Loucy (cell line): ENCODE data around the gene LRBA.

ENCODE experiments used
- H2AFZ ChIP-seq: fragments of 200-600 bp; sonication (generic); 2 replicates; pipeline ENCODE4 v1.6.0; 2016; ENCODE audit warnings: antibody characterized with exemption, mild to moderate bottlenecking, low read length, moderate library complexity
- H3F3A ChIP-seq: fragments of 200-600 bp; 2 replicates; pipeline ENCODE4 v1.6.0; 2016; ENCODE audit warnings: antibody characterized with exemption, low read depth, mild to moderate bottlenecking
- H3K27me3 ChIP-seq: fragments of 200-600 bp; sonication (generic); 2 replicates; pipeline ENCODE4 v1.6.1; 2014; ENCODE audit warnings: low read length, mild to moderate bottlenecking; ENCODE audit not compliant: insufficient read depth, poor library complexity, severe bottlenecking
- H3K36me3 ChIP-seq: fragments of 200-600 bp; sonication (generic); 2 replicates; pipeline ENCODE4 v1.6.1; 2016; ENCODE audit warnings: low read length; ENCODE audit not compliant: insufficient read depth
- H3K4me1 ChIP-seq: fragments of 200-600 bp; sonication (generic); 2 replicates; pipeline ENCODE4 v1.5.1; 2014; ENCODE audit warnings: low read length, mild to moderate bottlenecking; ENCODE audit not compliant: insufficient read depth, poor library complexity, severe bottlenecking
- H3K4me2 ChIP-seq: fragments of 200-600 bp; sonication (generic); 2 replicates; pipeline ENCODE4 v1.6.0; 2014; ENCODE audit warnings: antibody characterized with exemption, low read length, low read depth, mild to moderate bottlenecking; ENCODE audit not compliant: poor library complexity, severe bottlenecking
- H3K4me3 ChIP-seq: fragments of 200-600 bp; sonication (generic); 2 replicates; pipeline ENCODE4 v1.5.1; 2014; ENCODE audit warnings: low read length, mild to moderate bottlenecking, mixed read lengths; ENCODE audit not compliant: poor library complexity, severe bottlenecking
- H3K79me2 ChIP-seq: fragments of 200-600 bp; sonication (generic); 2 replicates; pipeline ENCODE4 v1.6.1; 2014; ENCODE audit warnings: low read length; ENCODE audit not compliant: insufficient read depth
- H3K9ac ChIP-seq: fragments of 200-600 bp; sonication (generic); 2 replicates; pipeline ENCODE4 v1.6.0; 2014; ENCODE audit warnings: mild to moderate bottlenecking, low read depth, low read length, moderate library complexity; ENCODE audit not compliant: poor library complexity, severe bottlenecking
- H3K9me2 ChIP-seq: fragments of 200-600 bp; sonication (generic); replicated peaks from 2 replicates; pipeline ENCODE4 v1.6.1; 2016; ENCODE audit warnings: low read depth, low read length, mixed read lengths
- H3K9me3 ChIP-seq: fragments of 200-600 bp; sonication (generic); 2 replicates; pipeline ENCODE4 v1.6.1; 2014; ENCODE audit warnings: mild to moderate bottlenecking, antibody characterized with exemption, low read length, low read depth; ENCODE audit not compliant: insufficient read depth
- H4K20me1 ChIP-seq: fragments of 200-600 bp; sonication (generic); 2 replicates; pipeline ENCODE4 v1.6.0; 2014; ENCODE audit warnings: antibody characterized with exemption, low read length, mild to moderate bottlenecking; ENCODE audit not compliant: insufficient read depth, poor library complexity, severe bottlenecking
- CTCF ChIP-seq: fragments of 200-600 bp; sonication (generic); conservative IDR thresholded peaks from 2 replicates; pipeline ENCODE4 v1.5.1; 2014; ENCODE audit warnings: mild to moderate bottlenecking, antibody characterized with exemption, low read length
- EZH2phosphoT487 ChIP-seq: fragments of 200-600 bp; IDR thresholded peaks from 2 replicates; pipeline ENCODE4 v1.6.1; 2018; ENCODE audit warnings: antibody characterized with exemption, mild to moderate bottlenecking, moderate library complexity, borderline replicate concordance

Gene LRBA

DNA sequence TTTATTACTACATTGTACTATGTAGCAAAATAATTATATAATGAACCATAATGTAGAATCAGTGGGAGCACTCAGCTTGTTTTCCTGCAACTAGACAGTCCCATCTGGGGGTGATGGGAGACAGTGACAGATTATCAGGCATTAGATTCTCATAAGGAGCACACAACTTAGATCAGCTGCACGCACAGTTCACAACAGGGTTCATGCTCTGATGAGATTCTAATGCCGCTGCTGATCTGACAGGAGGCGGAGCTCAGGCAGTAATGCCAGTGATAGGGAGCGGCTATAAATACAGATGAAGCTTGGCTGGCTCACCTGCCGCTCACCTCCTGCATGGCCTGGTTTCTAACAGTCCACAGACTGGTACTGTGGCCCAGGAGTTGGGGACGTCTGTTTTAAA lies 233.9 kb downstream of the LRBA start:
- Histone ChIP-seq H3K9me3 (no peaks in the 10 kb centered on the region), H2AFZ (no peak overlapping the region), H3K27me3 (no peaks in the 10 kb centered on the region), H3F3A (no peaks in the 10 kb centered on the region), H3K4me2 (no peak overlapping the region), H3K4me3 (no peak overlapping the region), H3K9me2 (no peaks in the 10 kb centered on the region), H3K79me2 (no peaks in the 10 kb centered on the region), H3K4me1 (peaks cover 4% of the 10 kb centered on the region), H4K20me1 (no peaks in the 10 kb centered on the region), H3K9ac (no peak overlapping the region), H3K36me3 (no peaks in the 10 kb centered on the region)
- no peak for TF ChIP-seq CTCF
- no peak for TF ChIP-seq EZH2phosphoT487

- H3K27me3 ChIP-seq = no peaks in the 10 kb centered on the region
- no peaks in the 10 kb centered on the region for H3K9me3 ChIP-seq
- TF ChIP-seq EZH2phosphoT487 (no peak), CTCF (no peak)
- H3K36me3 ChIP-seq = no peaks in the 10 kb centered on the region
- H3K4me1 ChIP-seq = peaks cover 4% of the 10 kb centered on the region
- H3K9ac ChIP-seq = no peak overlapping the region
- no peak overlapping the region for H3K4me2 ChIP-seq
- H3K9me2 ChIP-seq = no peaks in the 10 kb centered on the region
- H3F3A ChIP-seq = no peaks in the 10 kb centered on the region
- H3K79me2 ChIP-seq = no peaks in the 10 kb centered on the region
- H4K20me1 ChIP-seq = no peaks in the 10 kb centered on the region
- no peak overlapping the region for H3K4me3 ChIP-seq
- no peak overlapping the region for H2AFZ ChIP-seq
Measured at GRCh38 chr4:150779707-150780106, 235.4 kb downstream of the LRBA start.

DNA sequence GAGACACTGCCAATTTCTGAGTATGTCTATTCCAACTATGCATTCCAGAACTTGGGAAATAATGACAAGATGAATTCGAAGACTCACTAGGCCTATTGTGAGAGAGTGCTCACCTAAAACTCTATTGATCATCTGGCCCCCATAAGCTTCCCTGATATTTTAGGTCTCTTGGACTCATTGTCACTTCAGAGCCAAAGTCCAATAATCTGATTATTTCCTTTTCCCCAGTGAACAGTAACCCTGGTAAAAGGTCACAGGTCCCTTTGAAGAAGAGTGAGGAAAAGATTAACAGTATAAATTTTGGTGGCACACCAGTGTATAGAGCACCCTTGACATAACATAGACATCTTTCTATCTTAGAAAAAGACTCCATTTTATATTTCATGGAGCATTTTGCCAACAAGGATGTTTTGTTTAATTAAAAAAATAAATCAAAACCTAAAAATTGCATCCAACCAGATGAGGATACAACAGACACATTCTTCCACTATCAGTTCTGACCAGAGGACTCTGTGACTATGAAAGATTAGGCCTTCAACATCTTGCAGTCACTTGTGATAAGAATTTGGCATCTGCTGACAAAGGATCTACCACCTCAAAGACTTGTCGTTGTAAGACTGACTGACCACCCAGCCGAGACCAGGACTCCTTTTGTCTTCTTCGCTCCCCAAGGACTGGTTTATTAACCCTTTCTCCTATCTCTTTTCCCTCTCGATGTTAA lies 241.2 kb downstream of the LRBA start:
- Histone ChIP-seq H3K9me3 (no peaks in the 10 kb centered on the region), H3K36me3 (peaks cover 6% of the 10 kb centered on the region; the same call in 1 of the 2 replicates), H4K20me1 (no peaks in the 10 kb centered on the region), H3F3A (no peaks in the 10 kb centered on the region), H3K4me2 (no peak overlapping the region), H3K9ac (no peak overlapping the region), H3K27me3 (no peaks in the 10 kb centered on the region), H3K4me3 (no peak overlapping the region), H3K79me2 (no peaks in the 10 kb centered on the region), H3K9me2 (no peaks in the 10 kb centered on the region), H2AFZ (no peak overlapping the region), H3K4me1 (no peaks in the 10 kb centered on the region)
- no peak for TF ChIP-seq EZH2phosphoT487
- no peak for TF ChIP-seq CTCF
